GM23338 (cell line): Measurements from ENCODE around the gene FNDC3B. TPM values are rescaled to one million over a fixed set of nuclear protein-coding genes. Genes with fewer than 3 reads are reported as not detected.

Experiments used
- ATAC-seq: fragments of 200-7000 bp; cut with Tn5 transposase; 3 replicates; pipeline ENCODE4 v1.9.1; 2020
- DNase-seq: peaks from one replicate; pipeline ENCODE4 v3.0.0-alpha.2; 2015; ENCODE audit warnings: low spot score
- H2AFZ ChIP-seq: fragments of 200-600 bp; sonication (generic); 2 replicates; pipeline ENCODE4 v1.8.0; 2016; ENCODE audit warnings: antibody characterized with exemption, mild to moderate bottlenecking, moderate library complexity
- H3F3A ChIP-seq: fragments of 200-600 bp; sonication (generic); replicated peaks from 2 replicates; pipeline ENCODE4 v1.8.0; 2017; ENCODE audit warnings: antibody characterized with exemption, mixed run types, low read depth
- H3K27ac ChIP-seq: fragments of 200-600 bp; sonication (generic); 2 replicates; pipeline ENCODE4 v1.6.1; 2016; ENCODE audit warnings: low read depth
- H3K27me3 ChIP-seq: fragments of 200-600 bp; sonication (generic); 2 replicates; pipeline ENCODE4 v1.8.0; 2016; ENCODE audit warnings: mild to moderate bottlenecking, mixed run types, moderate library complexity; ENCODE audit not compliant: insufficient read depth
- H3K36me3 ChIP-seq: fragments of 200-600 bp; sonication (generic); 2 replicates; pipeline ENCODE4 v1.8.0; 2016; ENCODE audit warnings: mild to moderate bottlenecking; ENCODE audit not compliant: insufficient read depth
- H3K4me1 ChIP-seq: fragments of 200-600 bp; sonication (generic); 2 replicates; pipeline ENCODE4 v1.8.0; 2016; ENCODE audit warnings: mild to moderate bottlenecking, moderate library complexity; ENCODE audit not compliant: insufficient read depth
- H3K4me2 ChIP-seq: fragments of 200-600 bp; sonication (generic); 2 replicates; pipeline ENCODE4 v1.7.1; 2017; ENCODE audit warnings: mixed run types
- H3K4me3 ChIP-seq: fragments of 200-600 bp; sonication (generic); 2 replicates; pipeline ENCODE4 v1.6.1; 2016; ENCODE audit warnings: mixed run types
- H3K79me2 ChIP-seq: fragments of 200-600 bp; sonication (generic); replicated peaks from 2 replicates; pipeline ENCODE4 v1.8.0; 2017; ENCODE audit warnings: mild to moderate bottlenecking; ENCODE audit not compliant: insufficient read depth
- H3K9me2 ChIP-seq: fragments of 200-600 bp; sonication (generic); 2 replicates; pipeline ENCODE4 v1.8.0; 2017; ENCODE audit not compliant: insufficient read depth
- H4K20me1 ChIP-seq: fragments of 200-600 bp; sonication (generic); replicated peaks from 2 replicates; pipeline ENCODE4 v1.8.0; 2017; ENCODE audit warnings: mild to moderate bottlenecking; ENCODE audit not compliant: insufficient read depth
- H3K27ac Mint-ChIP-seq: 2 replicates; pipeline ENCODE4 v1.8.0; 2020; ENCODE audit warnings: inconsistent platforms, mild to moderate bottlenecking, moderate library complexity, mixed read lengths
- H3K27me3 Mint-ChIP-seq: 3 replicates; pipeline ENCODE4 v1.8.0; 2022; ENCODE audit warnings: low read depth, mild to moderate bottlenecking, moderate library complexity, mixed read lengths, inconsistent platforms; ENCODE audit not compliant: insufficient read depth, poor library complexity
- H3K36me3 Mint-ChIP-seq: 3 replicates; pipeline ENCODE4 v1.8.0; 2021; ENCODE audit warnings: low read depth, mild to moderate bottlenecking, inconsistent platforms, moderate library complexity, mixed read lengths
- H3K4me1 Mint-ChIP-seq: 3 replicates; pipeline ENCODE4 v1.8.0; 2020; ENCODE audit warnings: mild to moderate bottlenecking, inconsistent platforms, mixed read lengths
- H3K4me3 Mint-ChIP-seq: 3 replicates; pipeline ENCODE4 v1.8.0; 2021; ENCODE audit warnings: moderate library complexity, mild to moderate bottlenecking, inconsistent platforms, mixed read lengths
- H3K9me3 Mint-ChIP-seq: 3 replicates; pipeline ENCODE4 v1.8.0; 2020; ENCODE audit warnings: moderate library complexity, mild to moderate bottlenecking, inconsistent platforms, mixed read lengths
- CREB1 ChIP-seq: fragments of 250-450 bp; sonication (Bioruptor Pico); IDR thresholded peaks from 2 replicates; pipeline ENCODE4 v1.5.0; 2020; ENCODE audit warnings: low read depth, mild to moderate bottlenecking, moderate library complexity
- ETS1 ChIP-seq: IDR thresholded peaks from 2 replicates; pipeline ENCODE4 v1.6.1; 2016; ENCODE audit warnings: antibody characterized with exemption
- EZH2 ChIP-seq: fragments of 200-600 bp; sonication (generic); IDR thresholded peaks from one replicate; pipeline ENCODE4 v1.8.0; 2017; ENCODE audit warnings: antibody characterized with exemption, mild to moderate bottlenecking, low read depth; ENCODE audit not compliant: unreplicated experiment
- EZH2phosphoT487 ChIP-seq: fragments of 200-600 bp; sonication (generic); IDR thresholded peaks from one replicate; pipeline ENCODE4 v1.8.1; 2018; ENCODE audit warnings: antibody characterized with exemption; ENCODE audit not compliant: unreplicated experiment
- NANOG ChIP-seq: IDR thresholded peaks from 2 replicates; pipeline ENCODE4 v1.6.1; 2016; ENCODE audit warnings: antibody characterized with exemption, borderline replicate concordance
- POLR2AphosphoS5 ChIP-seq: IDR thresholded peaks from 2 replicates; pipeline ENCODE4 v1.6.1; 2016; ENCODE audit warnings: antibody characterized with exemption, low read depth
- ZNF114 ChIP-seq: fragments of 250-450 bp; sonication (Bioruptor Pico); IDR thresholded peaks from 2 replicates; pipeline ENCODE4 v1.5.0; 2020; ENCODE audit warnings: mild to moderate bottlenecking, moderate library complexity
- ZNF331 ChIP-seq: fragments of 250-450 bp; sonication (Bioruptor Pico); IDR thresholded peaks from 2 replicates; pipeline ENCODE4 v1.5.0; 2020; ENCODE audit warnings: low read depth, mild to moderate bottlenecking, moderate library complexity
- ZNF462 ChIP-seq: fragments of 250-450 bp; sonication (Bioruptor Pico); IDR thresholded peaks from 2 replicates; pipeline ENCODE4 v1.5.0; 2020; ENCODE audit warnings: mild to moderate bottlenecking, moderate library complexity
- polyA plus RNA-seq: library from polyadenylated mRNA; unstranded; fragments of >200 nt; fragmentation: Nextera tagmentation; extraction: Ambion mirVana; gene quantifications from 2 replicates; pipeline ENCODE4 v1.2.1, GENCODE V29; 2016
- total RNA-seq: library from RNA; depleted of rRNA; stranded (reverse); fragments of >200 nt; shearing (Covaris generic); gene quantifications from 2 replicates; pipeline ENCODE4 v1.2.3, GENCODE V29; 2014
- TF ChIP-seq, protein P1 (sequence below), 2 experiments: fragments of 200-600 bp in 1 of 2; sonication (generic) in 1 of 2; conservative IDR thresholded peaks; 2 replicates each; pipeline versions ENCODE4 v1.5.1 to v1.6.1; 2016 to 2017; ENCODE audit warnings: antibody characterized with exemption in 2 of 2, low read depth in 2 of 2, mild to moderate bottlenecking in 2 of 2, moderate library complexity in 1 of 2

FNDC3B gene
- total and polyA plus RNA-seq, 2 experiments from 2014 or later: 19.1 to 55.4 TPM

DNA sequence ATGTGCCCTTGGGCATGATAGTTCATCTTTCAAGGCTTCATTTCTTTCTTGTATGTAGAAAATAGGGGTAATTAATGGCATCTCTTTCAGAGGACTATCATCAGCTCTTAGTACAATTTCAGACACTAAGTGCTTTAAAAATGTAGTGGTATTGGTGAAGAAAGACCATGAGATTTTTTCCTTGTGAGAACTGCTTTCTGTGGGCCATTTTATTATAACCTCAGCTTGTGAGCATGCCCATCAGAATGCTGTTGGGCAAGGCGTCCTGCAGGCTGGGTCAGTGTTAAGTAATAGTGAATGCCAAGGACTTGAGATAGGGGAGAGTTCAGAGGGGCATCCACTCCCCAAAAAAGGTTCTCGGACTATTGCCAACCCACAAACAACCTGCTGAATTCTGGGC lies 221.0 kb downstream of the FNDC3B start:
- TF ChIP-seq ETS1 (no peak), EZH2 (no peak)
- TF ChIP-seq, protein P1, sequence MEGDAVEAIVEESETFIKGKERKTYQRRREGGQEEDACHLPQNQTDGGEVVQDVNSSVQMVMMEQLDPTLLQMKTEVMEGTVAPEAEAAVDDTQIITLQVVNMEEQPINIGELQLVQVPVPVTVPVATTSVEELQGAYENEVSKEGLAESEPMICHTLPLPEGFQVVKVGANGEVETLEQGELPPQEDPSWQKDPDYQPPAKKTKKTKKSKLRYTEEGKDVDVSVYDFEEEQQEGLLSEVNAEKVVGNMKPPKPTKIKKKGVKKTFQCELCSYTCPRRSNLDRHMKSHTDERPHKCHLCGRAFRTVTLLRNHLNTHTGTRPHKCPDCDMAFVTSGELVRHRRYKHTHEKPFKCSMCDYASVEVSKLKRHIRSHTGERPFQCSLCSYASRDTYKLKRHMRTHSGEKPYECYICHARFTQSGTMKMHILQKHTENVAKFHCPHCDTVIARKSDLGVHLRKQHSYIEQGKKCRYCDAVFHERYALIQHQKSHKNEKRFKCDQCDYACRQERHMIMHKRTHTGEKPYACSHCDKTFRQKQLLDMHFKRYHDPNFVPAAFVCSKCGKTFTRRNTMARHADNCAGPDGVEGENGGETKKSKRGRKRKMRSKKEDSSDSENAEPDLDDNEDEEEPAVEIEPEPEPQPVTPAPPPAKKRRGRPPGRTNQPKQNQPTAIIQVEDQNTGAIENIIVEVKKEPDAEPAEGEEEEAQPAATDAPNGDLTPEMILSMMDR (conservative IDR thresholded peaks at IDR 0.05; ENCODE audit: low read depth in 2 of 2): no peak
- ATAC-seq: no peak
- no peak overlapping the region for H2AFZ ChIP-seq
- no peak overlapping the region for H3K4me2 ChIP-seq
- H3K36me3 Mint-ChIP-seq: peaks cover 16% of the 10 kb centered on the region
- no peaks in the 10 kb centered on the region; the same call in 2 of the 3 replicates for H3K9me3 Mint-ChIP-seq
- H3K4me3 Mint-ChIP-seq: no peak overlapping the region
- H3K36me3 ChIP-seq: no peaks in the 10 kb centered on the region
- H3K4me3 ChIP-seq: no peak overlapping the region
- peaks cover 44% of the 10 kb centered on the region for H3K4me1 Mint-ChIP-seq
- no peaks in the 10 kb centered on the region for H3F3A ChIP-seq
- peaks cover 12% of the 10 kb centered on the region; the same call in 1 of the 2 replicates for H3K79me2 ChIP-seq
- peak overlapping the region; percentile 53; the same call in 1 of the 2 replicates for H3K27ac Mint-ChIP-seq
- no peaks in the 10 kb centered on the region for H3K27me3 ChIP-seq
- H3K9me2 ChIP-seq: no peaks in the 10 kb centered on the region
- H3K4me1 ChIP-seq: peaks cover 36% of the 10 kb centered on the region
- no peaks in the 10 kb centered on the region for H4K20me1 ChIP-seq
- peak overlapping the region; percentile 11; the same call in 1 of the 2 replicates for H3K27ac ChIP-seq
- H3K27me3 Mint-ChIP-seq: peaks cover 4% of the 10 kb centered on the region
- no peak for DNase-seq

GRCh38 chr3:172261054-172261453 lies 221.7 kb downstream of the FNDC3B start:
- Histone ChIP-seq H3K4me3 (no peak overlapping the region), H3K9me2 (no peaks in the 10 kb centered on the region), H3K4me2 (no peak overlapping the region), H3K27ac (no peak overlapping the region), H3K79me2 (peaks cover 12% of the 10 kb centered on the region; the same call in 1 of the 2 replicates), H3K27me3 (no peaks in the 10 kb centered on the region), H3K4me1 (peaks cover 42% of the 10 kb centered on the region), H3F3A (no peaks in the 10 kb centered on the region), H3K36me3 (no peaks in the 10 kb centered on the region), H2AFZ (no peak overlapping the region), H4K20me1 (no peaks in the 10 kb centered on the region)
- Mint-ChIP-seq H3K4me1 (peaks cover 50% of the 10 kb centered on the region), H3K27ac (peak overlapping the region; percentile 53; the same call in 1 of the 2 replicates), H3K27me3 (peaks cover 4% of the 10 kb centered on the region), H3K36me3 (peaks cover 13% of the 10 kb centered on the region), H3K4me3 (no peak overlapping the region), H3K9me3 (no peaks in the 10 kb centered on the region; the same call in 2 of the 3 replicates)
- no peak for ATAC-seq
- no peak for DNase-seq
- TF ChIP-seq EZH2phosphoT487 (no peak), CREB1 (CRISPR knock-in tag) (no peak), ZNF462 (no peak), POLR2AphosphoS5 (no peak), NANOG (no peak), EZH2 (no peak), ZNF114 (CRISPR knock-in tag) (no peak), ZNF331 (CRISPR knock-in tag) (no peak)
